SK-N-DZ (cell line): Measurements from ENCODE around the gene KLHL30.

Experiments
- DNase-seq: peaks from one replicate; pipeline ENCODE4 v3.0.0-alpha.2; 2015; ENCODE audit warnings: low spot score

Gene KLHL30

GRCh38 chr2:238173692-238174091, 35.2 kb downstream of the KLHL30 start:
- no peak for DNase-seq

- DNase-seq, result no peak
Measured at GRCh38 chr2:238174291-238174690, 35.8 kb downstream of the KLHL30 start.

- peak; percentile 84 for DNase-seq
Measured at GRCh38 chr2:238174701-238175100, 36.2 kb downstream of the KLHL30 start.

- no peak for DNase-seq
Measured at GRCh38 chr2:238176613-238177012, 38.1 kb downstream of the KLHL30 start.

- DNase-seq, result no peak
Measured at GRCh38 chr2:238180554-238180953, 42.1 kb downstream of the KLHL30 start.

- no peak for DNase-seq
Measured at GRCh38 chr2:238182362-238182761, 43.9 kb downstream of the KLHL30 start.

GRCh38 chr2:238183821-238184220, 45.4 kb downstream of the KLHL30 start:
- DNase-seq, result no peak

GRCh38 chr2:238187618-238188548, 49.4 kb downstream of the KLHL30 start:
- no peak for DNase-seq

- DNase-seq, result no peak
Measured at GRCh38 chr2:238190445-238190844, 52.0 kb downstream of the KLHL30 start.
